ENCODE results near the gene KCNK2.

- no peak for TF ChIP-seq CTCF (conservative IDR thresholded peaks at IDR 0.05 in 1 of 2, IDR thresholded peaks at IDR 0.05 in 1 of 2; ENCODE audit: extremely low read depth in 1 of 2, insufficient read depth in 1 of 2, low read depth in 1 of 2, low read length in 2 of 2)
- TF ChIP-seq EZH2 (IDR thresholded peaks at IDR 0.05; ENCODE audit: borderline replicate concordance, low read length): no peak
Observed at GRCh38 chr1:215118081-215118480, 35.5 kb downstream of the KCNK2 start.

Data from mammary epithelial cell (primary cell).